Uterus (tissue), 4 donors: ENCODE data around the gene ACTL10. TPM values are rescaled to one million over a fixed set of nuclear protein-coding genes. Genes with fewer than 3 reads are reported as not detected.

Source experiments
- DNase-seq, 2 donors: peaks; one replicate each; pipeline ENCODE4 v3.0.0-alpha.2; 2019 to 2020
- H3K27ac ChIP-seq, 2 donors: fragments of 200-600 bp; sonication (generic); 1 replicate in 1 of 2; 2 replicates in 1 of 2; pipeline ENCODE4 v1.5.1; 2016 to 2018
- H3K27me3 ChIP-seq, 2 donors: fragments of 200-600 bp; sonication (generic); one replicate each; pipeline ENCODE4 v1.5.1; 2018 to 2019; ENCODE audit warnings: control low read depth in 1 of 2
- H3K36me3 ChIP-seq, 2 donors: fragments of 200-600 bp; sonication (generic); one replicate each; pipeline ENCODE4 v1.5.1; 2019; ENCODE audit warnings: control low read depth in 1 of 2
- H3K4me1 ChIP-seq, 2 donors: fragments of 200-600 bp; sonication (generic); one replicate each; pipeline ENCODE4 v1.5.1; 2018 to 2019; ENCODE audit warnings: control low read depth in 1 of 2
- H3K4me3 ChIP-seq, 2 donors: fragments of 200-600 bp; sonication (generic); 1 replicate in 1 of 2; 2 replicates in 1 of 2; pipeline ENCODE4 v1.5.1; 2018 to 2019; ENCODE audit warnings: mild to moderate bottlenecking in 1 of 2
- H3K9me3 ChIP-seq, 2 donors: fragments of 200-600 bp; sonication (generic); one replicate each; pipeline ENCODE4 v1.5.1; 2019; ENCODE audit warnings: control low read depth in 1 of 2
- CTCF ChIP-seq, 4 experiments: fragments of 200-600 bp in 2 of 4; fragments of 450-650 bp in 2 of 4; sonication (generic) in 2 of 4; IDR thresholded peaks; one replicate each; pipeline ENCODE4 v1.5.1; 2016 to 2019; ENCODE audit warnings: antibody characterized with exemption in 4 of 4, mild to moderate bottlenecking in 2 of 4, moderate library complexity in 1 of 4
- POLR2A ChIP-seq, 2 donors: fragments of 450-650 bp; IDR thresholded peaks; one replicate each; pipeline ENCODE4 v1.6.1; 2016; ENCODE audit warnings: antibody characterized with exemption in 2 of 2, mild to moderate bottlenecking in 1 of 2, moderate library complexity in 1 of 2
- intact Hi-C: fragments of 100-400 bp; cut with DNase I; formaldehyde crosslinking; loops from one replicate; pipeline ENCODE4 v1.15.1; 2023; ENCODE audit warnings: low total_unique reads
- total RNA-seq, 4 donors: library from RNA; depleted of rRNA in 3 of 4; stranded (reverse); fragments of >200 nt in 3 of 4; gene quantifications; one replicate each; pipeline versions ENCODE4 v1.1.0 to v1.2.4, GENCODE V29; 2014 to 2023
- donor health status: DM: yes; HTN: yes; CAD: no.

ACTL10 gene
- total RNA-seq, 4 donors from 2014 or later: 1.4 to 4.4 (median 1.9) TPM; not detected in 1

- peak in 1 of 2 donors; percentile 24 for DNase-seq
- TF ChIP-seq CTCF (IDR thresholded peaks at IDR 0.05) (no peak), POLR2A (IDR thresholded peaks at IDR 0.05) (no peak)
- no peak overlapping the region for H3K4me3 ChIP-seq
- H3K27me3 ChIP-seq: no peaks in the 10 kb centered on the region
- intact Hi-C loops: loop anchor here (2.0 kb wide), 1 partner anchor 212 kb away; no protein-coding TSS in a partner anchor
- peak overlapping the region in 1 of 2 donors; percentile 95 for H3K27ac ChIP-seq
- no peaks in the 10 kb centered on the region for H3K9me3 ChIP-seq
- H3K36me3 ChIP-seq: no peaks in the 10 kb centered on the region
- H3K4me1 ChIP-seq: peaks cover 0 to 12% of the 10 kb centered on the region in 2 donors
Measured at GRCh38 chr20:33668466-33669155, 1.9 kb downstream of the ACTL10 start.

GRCh38 chr20:33669224-33669623 lies 2.5 kb downstream of the ACTL10 start:
- Histone ChIP-seq H3K27me3 (no peaks in the 10 kb centered on the region), H3K27ac (no peak overlapping the region), H3K4me3 (no peak overlapping the region), H3K4me1 (peaks cover 0 to 12% of the 10 kb centered on the region in 2 donors), H3K9me3 (no peaks in the 10 kb centered on the region), H3K36me3 (no peaks in the 10 kb centered on the region)
- TF ChIP-seq CTCF (IDR thresholded peaks at IDR 0.05): no peak
- TF ChIP-seq POLR2A (IDR thresholded peaks at IDR 0.05): no peak
- no peak for DNase-seq
- intact Hi-C loops: loop anchor here (2.0 kb wide), 1 partner anchor 212 kb away; no protein-coding TSS in a partner anchor

- no peak overlapping the region for H3K27ac ChIP-seq
- H3K27me3 ChIP-seq: no peaks in the 10 kb centered on the region
- peaks cover 0 to 12% of the 10 kb centered on the region in 2 donors for H3K4me1 ChIP-seq
- H3K36me3 ChIP-seq: no peaks in the 10 kb centered on the region
- intact Hi-C loops: loop anchor here (2.0 kb wide), 1 partner anchor 213 kb away; no protein-coding TSS in a partner anchor
- peak in 1 of 2 donors; percentile 22 for DNase-seq
- no peaks in the 10 kb centered on the region for H3K9me3 ChIP-seq
- H3K4me3 ChIP-seq: no peak overlapping the region
- TF ChIP-seq POLR2A (IDR thresholded peaks at IDR 0.05) (no peak), CTCF (IDR thresholded peaks at IDR 0.05) (no peak)
Measured at GRCh38 chr20:33669873-33670640, 3.3 kb downstream of the ACTL10 start.

- DNase-seq: no peak
- intact Hi-C loops: no loop called here
- Histone ChIP-seq H3K9me3 (no peaks in the 10 kb centered on the region), H3K4me3 (no peak overlapping the region), H3K27me3 (no peaks in the 10 kb centered on the region), H3K4me1 (peaks cover 6 to 18% of the 10 kb centered on the region in 2 donors), H3K36me3 (no peaks in the 10 kb centered on the region), H3K27ac (no peak overlapping the region)
- TF ChIP-seq POLR2A (IDR thresholded peaks at IDR 0.05): no peak
- no peak for TF ChIP-seq CTCF (IDR thresholded peaks at IDR 0.05)
Measured at GRCh38 chr20:33670715-33671499, 4.2 kb downstream of the ACTL10 start.
